GM13977 (cell line): ENCODE measurements around the gene FAF2.

Source experiments
- DNase-seq: peaks from one replicate; pipeline ENCODE4 v3.0.0; 2012; ENCODE audit warnings: low spot score
- CTCF ChIP-seq: IDR thresholded peaks from 2 replicates; pipeline ENCODE4 v1.5.1; 2012; ENCODE audit warnings: mild to moderate bottlenecking, control low read depth; ENCODE audit not compliant: insufficient read depth; ENCODE audit errors: extremely low read depth, missing control alignments
- in situ Hi-C: fragments of 300-500 bp; cut with MboI; formaldehyde crosslinking; loops from one replicate; pipeline ENCODE4 v1.12.0; 2022; ENCODE audit warnings: low sequenced_read_pairs, low pct_unique_long_range_greater_than_20kb, mixed read lengths, inconsistent platforms; ENCODE audit not compliant: unreplicated experiment

The FAF2 gene

GRCh38 chr5:176489077-176489476 is 40.9 kb downstream of the FAF2 start:
- in situ Hi-C loops = no loop called here
- DNase-seq = no peak
- TF ChIP-seq CTCF = no peak

- in situ Hi-C loops = no loop called here
- DNase-seq = no peak
- no peak for TF ChIP-seq CTCF
Observed at GRCh38 chr5:176490301-176490700, 42.1 kb downstream of the FAF2 start.

- DNase-seq = no peak
- in situ Hi-C loops = no loop called here
- no peak for TF ChIP-seq CTCF
Observed at GRCh38 chr5:176491101-176491502, 42.9 kb downstream of the FAF2 start.

GRCh38 chr5:176491901-176492300 is 43.7 kb downstream of the FAF2 start:
- no peak for TF ChIP-seq CTCF
- in situ Hi-C loops = no loop called here
- DNase-seq = no peak

- no peak for DNase-seq
- in situ Hi-C loops = no loop called here
- no peak for TF ChIP-seq CTCF
Observed at GRCh38 chr5:176492431-176492830, 44.2 kb downstream of the FAF2 start.

GRCh38 chr5:176497852-176498251 is 49.7 kb downstream of the FAF2 start:
- no peak for TF ChIP-seq CTCF
- in situ Hi-C loops = no loop called here
- DNase-seq = no peak

- TF ChIP-seq CTCF = no peak
- in situ Hi-C loops = no loop called here
- DNase-seq = no peak
Observed at GRCh38 chr5:176499273-176499672, 51.1 kb downstream of the FAF2 start.
